Adrenal gland (tissue), 12 donors: ENCODE measurements around the gene WASL. TPM values are rescaled to one million over a fixed set of nuclear protein-coding genes. Genes with fewer than 3 reads are reported as not detected.

ENCODE experiments used
- DNase-seq, 7 donors: peaks; one replicate each; pipeline ENCODE4 v3.0.0-alpha.2; 2019 to 2020
- H3K27ac ChIP-seq, 5 donors: fragments of 200-600 bp; sonication (generic) in 4 of 5; 1 replicate in 3 of 5; 2 replicates in 2 of 5; pipeline versions ENCODE4 v1.5.1 to v1.8.0; 2016 to 2020; ENCODE audit warnings: mild to moderate bottlenecking in 1 of 5
- H3K27me3 ChIP-seq: fragments of 200-600 bp; 2 replicates; pipeline ENCODE4 v1.8.0; 2021
- H3K36me3 ChIP-seq, 2 donors: fragments of 200-600 bp; replicated peaks in 1 of 2; 1 replicate in 1 of 2; 2 replicates in 1 of 2; pipeline versions ENCODE4 v1.5.1 to v1.8.0; 2018 to 2022
- H3K4me1 ChIP-seq, 2 donors: fragments of 200-600 bp; replicated peaks in 1 of 2; 1 replicate in 1 of 2; 2 replicates in 1 of 2; pipeline versions ENCODE4 v1.5.1 to v1.8.0; 2018 to 2021
- H3K4me3 ChIP-seq, 4 donors: fragments of 200-600 bp; sonication (generic) in 3 of 4; one replicate each; pipeline ENCODE4 v1.5.1; 2016 to 2018
- H3K9me3 ChIP-seq, 3 donors: fragments of 200-600 bp; sonication (generic) in 1 of 3; replicated peaks in 1 of 3; 1 replicate in 2 of 3; 2 replicates in 1 of 3; pipeline versions ENCODE4 v1.5.1 to v1.8.0; 2016 to 2021
- POLR2A ChIP-seq, 2 donors: fragments of 450-650 bp; IDR thresholded peaks; one replicate each; pipeline ENCODE4 v1.6.1; 2017; ENCODE audit warnings: antibody characterized with exemption in 2 of 2, mild to moderate bottlenecking in 2 of 2, moderate library complexity in 1 of 2
- WGBS, 4 donors: extraction: QIAGEN DNeasy Blood & Tissue Kit in 2 of 4; methylation state at CpG; one replicate each; pipeline versions ENCODE4 v1.1.5 to v1.1.7; 2013 to 2017; 5-methylcytosine and 5-hydroxymethylcytosine counted together
- intact Hi-C, 2 donors: fragments of 100-400 bp; cut with DNase I; formaldehyde crosslinking; loops; one replicate each; pipeline versions ENCODE4 v1.14.1 to v1.15.0; 2022 to 2023
- polyA plus RNA-seq, 3 donors: library from polyadenylated mRNA; stranded (reverse); fragments of 200-250 nt in 2 of 3; fragments of 350-450 nt in 1 of 3; fragmentation: Illumina TruSeq in 1 of 3; extraction: RNeasy Lipid Tissue Mini Kit (QIAGEN cat#74804) in 1 of 3; gene quantifications; one replicate each; pipeline ENCODE4 v1.2.3, GENCODE V29; 2013 to 2014
- total RNA-seq, 9 donors: library from RNA; depleted of rRNA in 4 of 9; stranded (reverse); fragments of >200 nt in 4 of 9; fragments of 120-200 nt in 1 of 9; fragmentation: NEBNext Ultra II Directional in 1 of 9; extraction: Animal tissue kit (Norgen Biotek cat#: 25700) in 1 of 9; gene quantifications; one replicate each; pipeline versions ENCODE4 v1.1.0 to v1.2.4, GENCODE V29; 2013 to 2023
- TF ChIP-seq, protein P1 (sequence below), 6 experiments: fragments of 450-650 bp in 4 of 6; fragments of 200-600 bp in 2 of 6; sonication (generic) in 1 of 6; IDR thresholded peaks; 1 replicate in 5 of 6; 2 replicates in 1 of 6; pipeline versions ENCODE4 v1.5.1 to v1.8.0; 2016 to 2021; ENCODE audit warnings: antibody characterized with exemption in 6 of 6, mild to moderate bottlenecking in 2 of 6, moderate library complexity in 1 of 6
- donor health status: healthy with polysubstance abuse.
- donor health status: Bipolar disorder and iron deficiency.
- donor health status: DM: yes; HTN: yes; CAD: no.
- donor health status: DM: no; HTN: no; CAD: no.
- donor health status: DM: no; HTN: no; CAD: no.
- donor health status: DM: yes; HTN: yes; CAD: no.

The WASL gene
- total and polyA plus RNA-seq, 12 donors, result 12.2 to 52.1 (median 33.1) TPM

DNA sequence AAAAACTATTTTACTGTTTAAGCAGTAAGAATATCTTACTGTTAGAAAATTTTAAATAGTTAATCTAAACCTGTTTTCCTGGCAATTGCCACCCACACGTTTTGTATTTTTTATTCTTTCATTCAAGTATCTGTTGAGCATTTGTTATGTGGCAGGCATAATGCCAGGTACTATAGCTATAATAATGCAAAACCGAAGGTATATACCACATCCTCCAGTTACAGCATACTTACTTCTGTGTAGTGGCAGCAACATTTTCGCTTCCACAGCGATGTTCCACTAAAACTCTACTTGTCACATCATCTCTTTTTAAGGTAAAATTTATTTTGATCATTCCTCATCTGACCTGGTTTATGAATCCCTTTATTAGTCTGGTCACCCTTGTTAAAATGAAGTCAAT lies 30.0 kb downstream of the WASL start:
- Histone ChIP-seq H3K27me3 (no peaks in the 10 kb centered on the region), H3K4me3 (no peak overlapping the region), H3K9me3 (no peaks in the 10 kb centered on the region), H3K4me1 (peaks cover 10 to 55% of the 10 kb centered on the region in 2 donors), H3K27ac (peak overlapping the region in 1 of 5 donors; percentile 44), H3K36me3 (no peaks in the 10 kb centered on the region)
- no peak for DNase-seq
- no peak for TF ChIP-seq POLR2A (IDR thresholded peaks at IDR 0.05)
- TF ChIP-seq, protein P1, sequence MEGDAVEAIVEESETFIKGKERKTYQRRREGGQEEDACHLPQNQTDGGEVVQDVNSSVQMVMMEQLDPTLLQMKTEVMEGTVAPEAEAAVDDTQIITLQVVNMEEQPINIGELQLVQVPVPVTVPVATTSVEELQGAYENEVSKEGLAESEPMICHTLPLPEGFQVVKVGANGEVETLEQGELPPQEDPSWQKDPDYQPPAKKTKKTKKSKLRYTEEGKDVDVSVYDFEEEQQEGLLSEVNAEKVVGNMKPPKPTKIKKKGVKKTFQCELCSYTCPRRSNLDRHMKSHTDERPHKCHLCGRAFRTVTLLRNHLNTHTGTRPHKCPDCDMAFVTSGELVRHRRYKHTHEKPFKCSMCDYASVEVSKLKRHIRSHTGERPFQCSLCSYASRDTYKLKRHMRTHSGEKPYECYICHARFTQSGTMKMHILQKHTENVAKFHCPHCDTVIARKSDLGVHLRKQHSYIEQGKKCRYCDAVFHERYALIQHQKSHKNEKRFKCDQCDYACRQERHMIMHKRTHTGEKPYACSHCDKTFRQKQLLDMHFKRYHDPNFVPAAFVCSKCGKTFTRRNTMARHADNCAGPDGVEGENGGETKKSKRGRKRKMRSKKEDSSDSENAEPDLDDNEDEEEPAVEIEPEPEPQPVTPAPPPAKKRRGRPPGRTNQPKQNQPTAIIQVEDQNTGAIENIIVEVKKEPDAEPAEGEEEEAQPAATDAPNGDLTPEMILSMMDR (IDR thresholded peaks at IDR 0.05), result no peak
- intact Hi-C loops, result no loop called here
- WGBS, 4 donors, result 82 to 85% (median 84%) methylated on average over 4 of the region's 4 CpGs

DNA sequence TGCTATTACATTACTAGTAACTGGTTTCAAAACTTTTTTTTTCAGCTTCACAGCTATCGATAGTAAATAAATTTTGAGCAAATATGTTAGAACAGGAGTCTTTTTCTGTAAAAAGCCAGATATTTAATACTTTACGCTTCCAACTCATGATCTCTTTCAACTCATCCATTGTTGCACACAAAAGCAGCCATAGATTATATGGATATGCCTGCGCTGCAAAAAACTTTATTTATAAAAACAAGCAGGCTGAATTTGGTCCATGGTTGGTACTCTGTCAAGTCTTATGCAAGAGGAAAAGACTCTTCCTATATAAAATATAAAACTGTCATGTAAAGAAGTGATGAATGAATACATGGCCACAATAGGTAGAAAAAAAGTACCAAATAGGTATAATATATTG lies 31.1 kb downstream of the WASL start:
- intact Hi-C loops, result no loop called here
- H3K9me3 ChIP-seq, result no peaks in the 10 kb centered on the region
- no peak overlapping the region for H3K27ac ChIP-seq
- no peaks in the 10 kb centered on the region for H3K36me3 ChIP-seq
- no peak for DNase-seq
- H3K27me3 ChIP-seq, result no peaks in the 10 kb centered on the region
- no peak overlapping the region for H3K4me3 ChIP-seq
- peaks cover 10 to 44% of the 10 kb centered on the region in 2 donors for H3K4me1 ChIP-seq
- WGBS, 4 donors, result 96 to 98% (median 97%) methylated on average over 3 of the region's 3 CpGs
- TF ChIP-seq POLR2A (IDR thresholded peaks at IDR 0.05), result no peak
- TF ChIP-seq, protein P1 (IDR thresholded peaks at IDR 0.05), result no peak

DNA sequence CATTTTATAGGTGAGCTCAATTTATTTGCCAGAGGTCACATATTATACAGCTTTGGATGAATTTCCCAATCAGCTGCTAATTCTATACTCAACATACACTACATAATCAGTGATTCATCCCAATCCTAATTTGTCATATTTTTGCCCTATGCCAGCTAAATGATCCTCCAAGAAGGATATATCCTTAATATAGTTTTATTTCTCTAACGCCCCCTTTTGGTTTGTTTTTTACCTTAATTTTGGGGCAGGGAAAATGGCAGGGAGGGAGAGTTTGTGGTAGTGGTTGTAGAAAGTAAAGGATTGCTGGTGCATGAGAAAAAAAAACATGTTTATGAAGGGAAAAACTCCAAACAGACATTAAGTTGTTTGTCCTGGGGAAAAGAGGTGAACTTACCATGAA lies 31.9 kb downstream of the WASL start:
- Histone ChIP-seq H3K9me3 (no peaks in the 10 kb centered on the region), H3K36me3 (no peaks in the 10 kb centered on the region), H3K27me3 (no peaks in the 10 kb centered on the region), H3K4me3 (no peak overlapping the region), H3K27ac (no peak overlapping the region), H3K4me1 (peaks cover 10 to 48% of the 10 kb centered on the region in 2 donors)
- no peak for TF ChIP-seq POLR2A (IDR thresholded peaks at IDR 0.05)
- TF ChIP-seq, protein P1 (IDR thresholded peaks at IDR 0.05), result no peak
- WGBS, 4 donors, result 89 to 100% (median 95%) methylated on average over 1 of the region's 1 CpG
- intact Hi-C loops, result no loop called here
- no peak for DNase-seq

DNA sequence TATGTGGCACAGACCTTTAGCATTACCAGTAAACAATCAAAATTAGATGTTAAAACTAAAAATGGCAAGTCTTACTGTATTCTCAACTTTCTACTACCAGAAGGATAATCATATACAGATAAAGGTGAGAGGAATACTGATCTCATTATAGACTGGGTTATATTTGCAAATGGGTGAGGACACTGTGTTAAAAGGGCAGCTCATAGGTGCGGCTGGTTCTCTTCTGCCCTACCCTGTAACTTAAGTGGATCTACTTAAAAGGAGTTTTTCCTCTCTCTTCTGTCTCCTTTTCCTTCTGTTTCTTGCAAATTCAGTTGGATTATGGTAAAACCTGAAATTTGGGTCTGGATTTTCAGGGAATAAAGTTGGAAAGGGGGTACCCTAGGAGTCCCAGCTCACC lies 33.0 kb downstream of the WASL start:
- no peaks in the 10 kb centered on the region for H3K27me3 ChIP-seq
- no peaks in the 10 kb centered on the region for H3K36me3 ChIP-seq
- no peak for DNase-seq
- WGBS, 4 donors, result 0 to 90% (median 28%) methylated on average over 1 of the region's 1 CpG
- no peaks in the 10 kb centered on the region for H3K9me3 ChIP-seq
- H3K4me3 ChIP-seq, result no peak overlapping the region
- H3K4me1 ChIP-seq, result peaks cover 11 to 54% of the 10 kb centered on the region in 2 donors
- no peak for TF ChIP-seq POLR2A (IDR thresholded peaks at IDR 0.05)
- TF ChIP-seq, protein P1 (IDR thresholded peaks at IDR 0.05), result no peak
- intact Hi-C loops, result no loop called here
- no peak overlapping the region for H3K27ac ChIP-seq
